GM12878 (cell line): ENCODE results near the gene ZNF385D. TPM values are rescaled to one million over a fixed set of nuclear protein-coding genes. Genes with fewer than 3 reads are reported as not detected.

Source experiments
- ATAC-seq: fragments of 200-7000 bp; cut with Tn5 transposase; 3 replicates; pipeline ENCODE4 v1.9.1; 2020; ENCODE audit warnings: mild to moderate bottlenecking, moderate library complexity
- BruUV-seq: library from RNA; stranded (reverse); fragments of 400-500 nt; replicated peaks from 2 replicates; lab custom pipeline; 2021; lab: Mats Ljungman, UMichigan
- CTCF ChIA-PET: fragments of 300-600 bp; sonication (Branson Sonifier 250); formaldehyde crosslinking; extraction: SDS; loops from one replicate; lab custom pipeline; 2021; ENCODE audit warnings: inconsistent platforms; lab: Yijun Ruan, JAX
- POLR2A ChIA-PET: fragments of 350-600 bp; formaldehyde crosslinking; extraction: SDS; loops from one replicate; lab custom pipeline; 2021; ENCODE audit warnings: inconsistent platforms; lab: Charles Lee
- RAD21 ChIA-PET: fragments of 300-600 bp; sonication (Branson Sonifier 250); formaldehyde crosslinking; loops from one replicate; lab custom pipeline; 2023; ENCODE audit warnings: antibody characterized with exemption; ENCODE audit not compliant: unreplicated experiment; lab: Charles Lee
- SMC1A ChIA-PET: fragments of 300-600 bp; sonication (Branson Sonifier 250); formaldehyde crosslinking; loops from one replicate; lab custom pipeline; 2023; ENCODE audit not compliant: unreplicated experiment, uncharacterized antibody; lab: Charles Lee
- DNase-seq: peaks from one replicate; pipeline ENCODE4 v3.0.0-alpha.2; 2011; ENCODE audit warnings: low read depth, low spot score
- FAIRE-seq: peaks from 3 replicates; lab custom pipeline; 2011; peaks lifted over from hg19 to GRCh38; lab: Jason Lieb, UNC
- H2AFZ ChIP-seq: 2 replicates; pipeline ENCODE4 v1.6.0; 2011; ENCODE audit warnings: low read depth, low read length, control low read depth; ENCODE audit not compliant: control insufficient read depth
- H3K27ac ChIP-seq: 2 replicates; pipeline ENCODE4 v1.5.1; 2011; ENCODE audit warnings: control low read depth; ENCODE audit not compliant: control insufficient read depth, insufficient read depth
- H3K27me3 ChIP-seq, 2 experiments: replicated peaks in 1 of 2; 2 replicates each; pipeline versions ENCODE4 v1.6.0 to v1.6.1; 2011; ENCODE audit warnings: low read length in 1 of 2; ENCODE audit not compliant: control insufficient read depth in 2 of 2, insufficient read depth in 2 of 2
- H3K36me3 ChIP-seq, 2 experiments: 2 replicates each; pipeline ENCODE4 v1.5.1; 2011; ENCODE audit warnings: low read length in 1 of 2; ENCODE audit not compliant: control insufficient read depth in 2 of 2, insufficient read depth in 2 of 2
- H3K4me1 ChIP-seq: 2 replicates; pipeline ENCODE4 v1.6.1; 2011; ENCODE audit warnings: mild to moderate bottlenecking, low read length, moderate library complexity, mixed read lengths; ENCODE audit not compliant: control insufficient read depth, insufficient read depth
- H3K4me2 ChIP-seq: 2 replicates; pipeline ENCODE4 v1.6.0; 2011; ENCODE audit warnings: control low read depth; ENCODE audit not compliant: control insufficient read depth, insufficient read depth
- H3K4me3 ChIP-seq: fragments of 200-600 bp; sonication (generic); 2 replicates; pipeline ENCODE4 v1.5.1; 2016
- H3K79me2 ChIP-seq: 2 replicates; pipeline ENCODE4 v1.6.0; 2011; ENCODE audit warnings: low read length; ENCODE audit not compliant: control insufficient read depth, insufficient read depth
- H3K9ac ChIP-seq: 2 replicates; pipeline ENCODE4 v1.8.0; 2011; ENCODE audit warnings: low read length, control low read depth, mixed read lengths; ENCODE audit not compliant: control insufficient read depth, insufficient read depth
- H3K9me3 ChIP-seq: replicated peaks from 3 replicates; pipeline ENCODE4 v1.5.1; 2011; ENCODE audit warnings: mild to moderate bottlenecking, low read length; ENCODE audit not compliant: control insufficient read depth, insufficient read depth
- H4K20me1 ChIP-seq: 2 replicates; pipeline ENCODE4 v1.6.0; 2011; ENCODE audit not compliant: control insufficient read depth, insufficient read depth
- ATF2 ChIP-seq: IDR thresholded peaks from 2 replicates; pipeline ENCODE4 v1.6.1; 2012; ENCODE audit warnings: low read length, inconsistent platforms
- BCL11A ChIP-seq: IDR thresholded peaks from 2 replicates; pipeline ENCODE4 v1.6.1; 2011; ENCODE audit warnings: low read depth, low read length
- BRCA1 ChIP-seq: IDR thresholded peaks from 2 replicates; pipeline ENCODE4 v1.6.1; 2011; ENCODE audit warnings: low read depth, low read length, improper control_type of control experiment
- CREM ChIP-seq: IDR thresholded peaks from 2 replicates; pipeline ENCODE4 v1.6.1; 2014; ENCODE audit warnings: antibody characterized with exemption, low read depth
- CTCF ChIP-seq, 3 experiments: IDR thresholded peaks in 2 of 3; conservative IDR thresholded peaks in 1 of 3; 2 replicates each; pipeline ENCODE4 v1.5.1; 2011; ENCODE audit warnings: low read depth in 3 of 3, low read length in 3 of 3, mild to moderate bottlenecking in 3 of 3, control low read depth in 2 of 3, moderate library complexity in 2 of 3, inconsistent platforms in 1 of 3, mixed read lengths in 1 of 3; ENCODE audit not compliant: control insufficient read depth in 2 of 3, insufficient read depth in 1 of 3; ENCODE audit errors: extremely low read depth in 1 of 3
- HSF1 ChIP-seq: fragments of 150-350 bp; IDR thresholded peaks from 2 replicates; pipeline ENCODE4 v1.6.1; 2014; ENCODE audit warnings: mild to moderate bottlenecking, low read depth, low read length
- NKRF ChIP-seq: fragments of 450-650 bp; conservative IDR thresholded peaks from 2 replicates; pipeline ENCODE4 v1.6.1; 2017; ENCODE audit warnings: mild to moderate bottlenecking, moderate library complexity
- NR2F1 ChIP-seq: fragments of 450-650 bp; conservative IDR thresholded peaks from 2 replicates; pipeline ENCODE4 v1.6.1; 2017; ENCODE audit warnings: mild to moderate bottlenecking
- PML ChIP-seq: IDR thresholded peaks from 2 replicates; pipeline ENCODE4 v1.6.1; 2012; ENCODE audit warnings: low read length, inconsistent platforms
- REST ChIP-seq: IDR thresholded peaks from 2 replicates; pipeline ENCODE4 v1.6.1; 2012; ENCODE audit warnings: mild to moderate bottlenecking, low read depth, low read length
- RFX5 ChIP-seq: IDR thresholded peaks from 2 replicates; pipeline ENCODE4 v1.6.1; 2011; ENCODE audit warnings: low read depth, low read length, improper control_type of control experiment
- SIN3A ChIP-seq: IDR thresholded peaks from 2 replicates; pipeline ENCODE4 v1.6.1; 2012; ENCODE audit warnings: low read depth, low read length, improper control_type of control experiment
- SMAD1 ChIP-seq: fragments of 450-650 bp; IDR thresholded peaks from 2 replicates; pipeline ENCODE4 v1.6.1; 2018; ENCODE audit warnings: mild to moderate bottlenecking, low read depth; ENCODE audit not compliant: partially characterized antibody
- TBL1XR1 ChIP-seq: IDR thresholded peaks from 2 replicates; pipeline ENCODE4 v1.6.1; 2012; ENCODE audit warnings: low read depth, low read length, improper control_type of control experiment
- YY1 ChIP-seq: IDR thresholded peaks from 2 replicates; pipeline ENCODE4 v1.6.1; 2011; ENCODE audit warnings: low read depth, mild to moderate bottlenecking, low read length
- ZNF384 ChIP-seq: IDR thresholded peaks from 2 replicates; pipeline ENCODE4 v1.6.1; 2012; ENCODE audit warnings: low read depth, mild to moderate bottlenecking, low read length, improper control_type of control experiment, borderline replicate concordance
- WGBS: methylation state at CpG from one replicate; pipeline ENCODE4 v1.1.6; 2016; ENCODE audit warnings: low lambda C conversion rate; ENCODE audit not compliant: insufficient replicate concordance, insufficient coverage; ENCODE audit errors: missing lambda C conversion rate; 5-methylcytosine and 5-hydroxymethylcytosine counted together
- in situ Hi-C: fragments of 300-500 bp; cut with MboI; formaldehyde crosslinking; loops from 9 replicates; pipeline ENCODE4 v1.14.3; 2018; ENCODE audit warnings: mixed read lengths
- intact Hi-C: fragments of 100-400 bp; cut with micrococcal nuclease; formaldehyde crosslinking; loops from one replicate; pipeline ENCODE4 v1.14.2; 2022; ENCODE audit not compliant: unreplicated experiment
- polyA plus RNA-seq, 11 experiments: library from polyadenylated mRNA; depleted of rRNA in 4 of 11; unstranded in 6 of 11; stranded (reverse) in 5 of 11; fragments of >200 nt; fragmentation: Nextera tagmentation in 4 of 11; fragmentation: Illumina TruSeq in 1 of 11; extraction: Ambion mirVana in 4 of 11; extraction: Trizol in 1 of 11; gene quantifications; 1 replicate in 1 of 11; 2 replicates in 10 of 11; pipeline versions ENCODE4 v1.2.1 to v1.2.3, GENCODE V29; 2011 to 2016; ENCODE audit warnings: inconsistent platforms in 2 of 11, missing spikeins in 2 of 11, low read depth in 1 of 11
- total RNA-seq, 4 experiments: library from RNA; depleted of rRNA in 3 of 4; stranded (reverse); fragments of >200 nt in 3 of 4; fragmentation: Illumina TruSeq in 1 of 4; extraction: Trizol in 1 of 4; gene quantifications; 2 replicates each; pipeline versions ENCODE4 v1.2.1 to v1.2.3, GENCODE V29; 2013 to 2021

The ZNF385D gene
- total and polyA plus RNA-seq, 10 of the 15 experiments (the other 5 are each of a cell fraction or from before 2014, with no cell fraction given): 0.01 to 0.62 (median 0.18) TPM; not detected in 5

GRCh38 chr3:21642433-21642832 is 108.6 kb downstream of the ZNF385D start:
- H3K4me3 ChIP-seq: no peak overlapping the region
- in situ Hi-C loops: no loop called here
- DNase-seq (no peak), FAIRE-seq (no peak), ATAC-seq (no peak)
- ChIA-PET SMC1A (no interaction called here), POLR2A (no interaction called here), CTCF (no interaction called here), RAD21 (no interaction called here)
- no peaks in the 10 kb centered on the region for H3K27me3 ChIP-seq
- intact Hi-C loops: no loop called here
- no TSS peak for BruUV-seq
- H3K36me3 ChIP-seq: no peaks in the 10 kb centered on the region
- H3K4me1 ChIP-seq: no peaks in the 10 kb centered on the region
- H2AFZ ChIP-seq: no peak overlapping the region
- H3K4me2 ChIP-seq: no peak overlapping the region
- 0% methylated on average over 3 of the region's 3 CpGs for WGBS
- H3K9me3 ChIP-seq: no peaks in the 10 kb centered on the region
- no peak overlapping the region for H3K9ac ChIP-seq
- no peaks in the 10 kb centered on the region for H4K20me1 ChIP-seq
- H3K27ac ChIP-seq: no peak overlapping the region
- no peaks in the 10 kb centered on the region for H3K79me2 ChIP-seq
- no peak for TF ChIP-seq NR2F1
- TF ChIP-seq NKRF: no peak
- TF ChIP-seq PML: no peak
- TF ChIP-seq BRCA1: no peak
- TF ChIP-seq REST: no peak
- TF ChIP-seq ATF2: no peak
- TF ChIP-seq RFX5: no peak
- no peak for TF ChIP-seq CTCF (IDR thresholded peaks at IDR 0.05 in 2 of 3, conservative IDR thresholded peaks at IDR 0.05 in 1 of 3; ENCODE audit: control insufficient read depth in 2 of 3, extremely low read depth in 1 of 3, insufficient read depth in 1 of 3, low read depth in 3 of 3, low read length in 3 of 3)
- no peak for TF ChIP-seq YY1
- no peak for TF ChIP-seq ZNF384
- no peak for TF ChIP-seq BCL11A
- no peak for TF ChIP-seq TBL1XR1
- TF ChIP-seq CREM: no peak
- no peak for TF ChIP-seq SIN3A
- no peak for TF ChIP-seq HSF1
- TF ChIP-seq SMAD1: no peak
